K562 (cell line): ENCODE data around the gene ZNF316. TPM values are rescaled to one million over a fixed set of nuclear protein-coding genes. Genes with fewer than 3 reads are reported as not detected.

ENCODE experiments used
- ATAC-seq: fragments of 200-7000 bp; cut with Tn5 transposase; 3 replicates; pipeline ENCODE4 v1.9.1; 2020; ENCODE audit warnings: moderate library complexity
- BruUV-seq: library from RNA; stranded (reverse); fragments of 400-500 nt; replicated peaks from 2 replicates; lab custom pipeline; 2021; lab: Mats Ljungman, UMichigan
- CTCF ChIA-PET: fragments of 300-600 bp; formaldehyde crosslinking; extraction: SDS; loops from one replicate; lab custom pipeline; 2021; ENCODE audit warnings: low intra/inter-chr PET ratio; lab: Yijun Ruan, JAX
- POLR2A ChIA-PET: fragments of 300-600, 350-650 bp; sonication (Branson Sonifier 250); formaldehyde crosslinking; extraction: SDS; loops from one replicate; lab custom pipeline; 2021; ENCODE audit warnings: antibody characterized with exemption, inconsistent platforms; lab: Yijun Ruan, JAX
- DNase-seq, 4 experiments: peaks; one replicate each; pipeline versions ENCODE4 v3.0.0 to v3.0.0-alpha.2; 2011 to 2018; ENCODE audit warnings: low spot score in 3 of 4, mixed read lengths in 3 of 4; ENCODE audit errors: extremely low read depth in 1 of 4
- FAIRE-seq: peaks from 2 replicates; lab custom pipeline; 2011; peaks lifted over from hg19 to GRCh38; lab: Jason Lieb, UNC
- H2AFZ ChIP-seq: 2 replicates; pipeline ENCODE4 v1.6.0; 2011; ENCODE audit warnings: low read depth, low read length, control low read depth, inconsistent platforms
- H3K27ac ChIP-seq: fragments of 200-600 bp; 3 replicates; pipeline ENCODE4 v1.8.0; 2011; ENCODE audit warnings: low read depth, mild to moderate bottlenecking, control low read depth, inconsistent platforms, low read length, moderate library complexity, mixed read lengths; ENCODE audit errors: extremely low read depth
- H3K27me3 ChIP-seq, 2 experiments: fragments of 300-600 bp in 1 of 2; 2 replicates in 1 of 2; 3 replicates in 1 of 2; pipeline versions ENCODE4 v1.6.0 to v1.8.0; 2011; ENCODE audit warnings: inconsistent platforms in 2 of 2, low read length in 2 of 2, mild to moderate bottlenecking in 1 of 2, mixed read lengths in 1 of 2, moderate library complexity in 1 of 2; ENCODE audit not compliant: control insufficient read depth in 2 of 2, insufficient read depth in 2 of 2
- H3K36me3 ChIP-seq: fragments of 300-600 bp; 3 replicates; pipeline ENCODE4 v1.8.0; 2011; ENCODE audit warnings: mild to moderate bottlenecking, low read length, inconsistent platforms; ENCODE audit not compliant: control insufficient read depth, insufficient read depth
- H3K4me1 ChIP-seq, 2 experiments: fragments of 200-600 bp in 1 of 2; replicated peaks in 1 of 2; 2 replicates in 1 of 2; 3 replicates in 1 of 2; pipeline versions ENCODE4 v1.5.1 to v1.8.0; 2011; ENCODE audit warnings: inconsistent platforms in 2 of 2, low read length in 2 of 2, mild to moderate bottlenecking in 1 of 2, mixed read lengths in 1 of 2, moderate library complexity in 1 of 2; ENCODE audit not compliant: control insufficient read depth in 2 of 2, insufficient read depth in 2 of 2
- H3K4me2 ChIP-seq: 2 replicates; pipeline ENCODE4 v1.6.1; 2011; ENCODE audit warnings: low read length, control low read depth, inconsistent platforms, mixed read lengths; ENCODE audit not compliant: insufficient read depth
- H3K4me3 ChIP-seq: fragments of 200-600 bp; sonication (generic), shearing (Covaris generic); 2 replicates; pipeline ENCODE4 v1.5.1; 2016; ENCODE audit warnings: control low read depth, inconsistent platforms
- H3K79me2 ChIP-seq: fragments of 200-600 bp; 3 replicates; pipeline ENCODE4 v1.8.0; 2011; ENCODE audit warnings: low read length, inconsistent platforms; ENCODE audit not compliant: control insufficient read depth, insufficient read depth
- H3K9ac ChIP-seq, 2 experiments: 2 replicates each; pipeline versions ENCODE4 v1.6.0 to v1.6.1; 2011; ENCODE audit warnings: low read depth in 2 of 2, low read length in 2 of 2, control low read depth in 1 of 2, inconsistent platforms in 1 of 2, mild to moderate bottlenecking in 1 of 2, mixed read lengths in 1 of 2; ENCODE audit not compliant: insufficient read depth in 1 of 2
- H3K9me1 ChIP-seq: one replicate; pipeline ENCODE4 v1.6.0; 2011; ENCODE audit warnings: inconsistent platforms, mild to moderate bottlenecking, low read length, moderate library complexity; ENCODE audit not compliant: control insufficient read depth, insufficient read depth
- H3K9me3 ChIP-seq: replicated peaks from 2 replicates; pipeline ENCODE4 v1.5.1; 2011; ENCODE audit warnings: low read depth, low read length, inconsistent platforms; ENCODE audit not compliant: control insufficient read depth, insufficient read depth
- H4K20me1 ChIP-seq: replicated peaks from 2 replicates; pipeline ENCODE4 v1.6.1; 2011; ENCODE audit warnings: low read length, inconsistent platforms, mixed read lengths; ENCODE audit not compliant: control insufficient read depth, insufficient read depth
- ADNP ChIP-seq: fragments of 200-800 bp; sonication (Bioruptor generic); IDR thresholded peaks from 2 replicates; pipeline ENCODE4 v1.6.1; 2016; ENCODE audit warnings: missing genetic modification characterization, missing compliant biosample characterization
- ASH1L ChIP-seq: fragments of 450-650 bp; IDR thresholded peaks from 2 replicates; pipeline ENCODE4 v1.6.1; 2018; ENCODE audit warnings: borderline replicate concordance, mild to moderate bottlenecking, low read depth; ENCODE audit not compliant: partially characterized antibody
- ATF2 ChIP-seq: sonication (generic); formaldehyde crosslinking; IDR thresholded peaks from 2 replicates; pipeline ENCODE4 v1.8.1; 2022; ENCODE audit warnings: missing genetic modification reagents
- CHCHD3 ChIP-seq: fragments of 250-450 bp; sonication (Bioruptor Pico); IDR thresholded peaks from 2 replicates; pipeline ENCODE4 v2.1.2; 2022; ENCODE audit warnings: mild to moderate bottlenecking
- FOXJ3 ChIP-seq: sonication (generic); formaldehyde crosslinking; IDR thresholded peaks from 2 replicates; pipeline ENCODE4 v1.4.0; 2020; ENCODE audit warnings: mild to moderate bottlenecking, missing genetic modification reagents
- HLTF ChIP-seq: fragments of 450-650 bp; IDR thresholded peaks from 2 replicates; pipeline ENCODE4 v1.6.1; 2016
- MEIS2 ChIP-seq: fragments of 450-650 bp; IDR thresholded peaks from 2 replicates; pipeline ENCODE4 v1.6.1; 2014; ENCODE audit warnings: mild to moderate bottlenecking; ENCODE audit not compliant: partially characterized antibody
- NBN ChIP-seq: fragments of 450-650 bp; IDR thresholded peaks from 2 replicates; pipeline ENCODE4 v1.6.1; 2016; ENCODE audit warnings: low read depth, mild to moderate bottlenecking
- NCOA4 ChIP-seq: fragments of 450-650 bp; IDR thresholded peaks from 2 replicates; pipeline ENCODE4 v1.6.1; 2018; ENCODE audit warnings: mild to moderate bottlenecking; ENCODE audit not compliant: partially characterized antibody
- POLR2G ChIP-seq: fragments of 200-400 bp; formaldehyde crosslinking; IDR thresholded peaks from 2 replicates; pipeline ENCODE4 v1.6.1; 2017; ENCODE audit warnings: low read depth, mild to moderate bottlenecking, antibody characterized with exemption, low read length, moderate library complexity
- PYGO2 ChIP-seq: fragments of 450-650 bp; IDR thresholded peaks from 2 replicates; pipeline ENCODE4 v1.6.1; 2016; ENCODE audit warnings: mild to moderate bottlenecking, missing genetic modification characterization, moderate library complexity, missing compliant biosample characterization
- RBFOX2 ChIP-seq: fragments of 200-400 bp; formaldehyde crosslinking; IDR thresholded peaks from 2 replicates; pipeline ENCODE4 v1.6.1; 2017; ENCODE audit warnings: low read depth, mild to moderate bottlenecking, low read length, moderate library complexity
- RBM22 ChIP-seq: fragments of 200-400 bp; formaldehyde crosslinking; IDR thresholded peaks from 2 replicates; pipeline ENCODE4 v1.6.1; 2018; ENCODE audit warnings: low read length, low read depth; ENCODE audit not compliant: poor library complexity, severe bottlenecking
- ZBTB26 ChIP-seq: fragments of 450-650 bp; formaldehyde crosslinking; IDR thresholded peaks from 2 replicates; pipeline ENCODE4 v1.4.0; 2022; ENCODE audit warnings: missing genetic modification characterization
- WGBS: fragments of 100-300 bp; shearing (Covaris generic); methylation state at CpG from one replicate; pipeline ENCODE4 v1.1.6; 2016; ENCODE audit warnings: low coverage, mixed read lengths; ENCODE audit not compliant: insufficient coverage; ENCODE audit errors: missing lambda C conversion rate; 5-methylcytosine and 5-hydroxymethylcytosine counted together
- in situ Hi-C: fragments of 300-500 bp; cut with MboI; formaldehyde crosslinking; loops from 4 replicates; pipeline ENCODE4 v1.15.0; 2018; ENCODE audit warnings: inconsistent platforms, mixed read lengths
- intact Hi-C: fragments of 100-400 bp; cut with micrococcal nuclease; formaldehyde crosslinking; loops from 2 replicates; pipeline ENCODE4 v1.14.2; 2022
- polyA plus RNA-seq, 8 experiments: library from polyadenylated mRNA; depleted of rRNA in 4 of 8; stranded (reverse) in 5 of 8; unstranded in 3 of 8; fragments of >200 nt; fragmentation: Nextera tagmentation in 2 of 8; fragmentation: Illumina TruSeq in 1 of 8; extraction: Ambion mirVana in 2 of 8; extraction: Trizol in 1 of 8; gene quantifications; 2 replicates each; pipeline versions ENCODE4 v1.2.1 to v1.2.3, GENCODE V29; 2011 to 2014; ENCODE audit warnings: inconsistent platforms in 1 of 8, missing spikeins in 1 of 8
- total RNA-seq, 7 experiments: library from RNA; depleted of rRNA in 6 of 7; stranded (reverse); fragments of >200 nt in 6 of 7; fragmentation: Illumina TruSeq in 2 of 7; extraction: Trizol in 2 of 7; gene quantifications; 2 replicates each; pipeline versions ENCODE4 v1.2.1 to v1.2.3, GENCODE V29; 2011 to 2021; ENCODE audit warnings: low replicate concordance in 1 of 7

ZNF316 gene
- total and polyA plus RNA-seq, 9 of the 15 experiments (the other 6 are each of a cell fraction or from before 2014, with no cell fraction given), result 0.10 to 34.0 (median 8.6) TPM

- no peak for ATAC-seq
- no peaks in the 10 kb centered on the region for H4K20me1 ChIP-seq
- H3K27me3 ChIP-seq, result peaks cover 0 to 5% of the 10 kb centered on the region in 2 experiments; a peak in 1 of 5 replicates
- H3K79me2 ChIP-seq, result no peaks in the 10 kb centered on the region
- intact Hi-C loops, result no loop called here
- no peak overlapping the region for H3K4me2 ChIP-seq
- 99% methylated on average over 33 of the region's 48 CpGs for WGBS
- TF ChIP-seq MEIS2, result no peak
- no peak for TF ChIP-seq NBN
- TF ChIP-seq FOXJ3 (CRISPR knock-in tag), result no peak
- TF ChIP-seq ATF2 (CRISPR knock-in tag), result no peak
- no peak for TF ChIP-seq ASH1L
- TF ChIP-seq RBFOX2, result peak; percentile 31; the same call in 1 of the 2 replicates
- no peak for TF ChIP-seq ADNP
- TF ChIP-seq PYGO2, result no peak
- TF ChIP-seq ZBTB26 (CRISPR knock-in tag), result no peak
- TF ChIP-seq HLTF, result no peak
- TF ChIP-seq NCOA4, result no peak
- TF ChIP-seq POLR2G, result peak; percentile 58; the same call in 1 of the 2 replicates
- no peak for TF ChIP-seq RBM22
- TF ChIP-seq CHCHD3, result no peak
- FAIRE-seq, result no peak
- H3K9ac ChIP-seq, result no peak overlapping the region
- peaks cover 0 to 6% of the 10 kb centered on the region in 2 experiments; a peak in 2 of 5 replicates for H3K4me1 ChIP-seq
- in situ Hi-C loops, result no loop called here
- peaks cover 11% of the 10 kb centered on the region for H3K9me3 ChIP-seq
- peak in 2 of 4 experiments; percentile 3 to 8 for DNase-seq
- no peak overlapping the region for H3K27ac ChIP-seq
- ChIA-PET POLR2A (no interaction called here), CTCF (no interaction called here)
- no peak overlapping the region for H3K4me3 ChIP-seq
- BruUV-seq, result TSS peak; percentile 60
- H3K9me1 ChIP-seq, result no peaks in the 10 kb centered on the region
- peaks cover 40% of the 10 kb centered on the region; the same call in 2 of the 3 replicates for H3K36me3 ChIP-seq
- no peak overlapping the region for H2AFZ ChIP-seq
Observed at GRCh38 chr7:6654842-6655610, 17.9 kb downstream of the ZNF316 start.
